NCI-H2081 treated with DMSO at 0.1 percent for 48 hours (cell line): ENCODE results near the gene FBXO46.
"Not testable (repeated sequence)": the region's sequence is repeated elsewhere in the genome, so short reads cannot be mapped to it uniquely, and the experiment has no call there.

Source experiments
- DNase-seq: peaks from one replicate; lab custom pipeline; 2025; lab: John Stamatoyannopoulos, UW

Gene FBXO46

DNA sequence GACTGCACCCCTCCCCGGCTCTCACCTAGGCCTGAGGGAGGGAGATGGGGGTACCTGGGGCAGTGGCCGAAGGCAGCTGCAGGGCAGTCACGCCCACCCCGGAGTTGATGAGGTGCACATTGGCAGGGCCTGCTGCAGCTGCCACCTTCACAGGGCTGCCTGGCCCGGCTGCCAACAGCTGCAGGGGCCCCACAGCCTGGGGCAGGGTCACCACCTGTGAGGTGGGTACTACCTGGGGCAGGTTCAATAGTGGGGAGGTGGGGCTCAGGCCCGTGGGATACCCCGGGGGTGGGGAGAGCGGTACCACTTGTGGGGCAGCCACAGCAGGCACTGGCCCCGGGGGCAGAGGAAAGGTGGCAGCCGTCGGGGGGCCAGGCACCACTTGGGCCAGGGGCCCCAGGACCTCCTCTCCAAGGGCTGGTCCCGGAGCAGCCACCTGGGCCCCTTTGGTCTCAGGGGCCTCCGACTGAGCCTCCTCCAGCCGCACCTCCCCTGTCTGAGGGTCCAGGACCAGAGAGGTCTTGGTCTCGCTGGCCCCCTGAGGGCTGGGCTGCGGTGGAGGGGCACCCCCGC, 35.7 kb upstream of the FBXO46 start:
- DNase-seq, result no peak

DNA sequence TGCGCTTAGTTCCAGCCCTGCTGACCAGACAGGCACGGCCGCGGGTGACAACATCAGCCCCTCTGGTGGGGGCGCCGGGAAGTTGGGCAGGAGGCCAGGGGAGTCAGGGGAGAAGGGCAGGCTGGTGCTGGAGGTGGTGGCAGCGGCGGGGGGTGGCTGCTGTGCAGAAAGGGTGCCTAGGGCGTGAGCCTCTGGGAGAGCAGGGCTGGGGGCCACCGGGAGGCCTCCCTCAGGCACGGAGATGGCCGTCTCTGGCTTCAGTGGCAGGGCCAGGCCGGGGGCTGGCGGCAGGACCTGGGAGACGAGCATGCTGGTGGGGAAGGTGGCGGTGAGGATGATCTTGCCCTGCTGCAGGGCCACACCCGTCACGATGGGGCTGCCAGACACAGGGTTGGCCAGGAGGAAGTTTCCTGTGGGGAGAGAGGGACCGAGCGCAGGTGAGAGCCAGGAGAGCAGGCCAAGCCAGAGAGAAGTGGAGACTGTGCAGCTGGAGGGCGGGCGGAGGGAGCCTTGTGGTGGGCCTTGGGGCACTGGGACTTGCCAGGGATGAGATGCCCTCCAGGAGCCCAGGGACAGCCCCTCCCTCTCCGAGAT, 35.1 kb upstream of the FBXO46 start:
- DNase-seq, result no peak

DNA sequence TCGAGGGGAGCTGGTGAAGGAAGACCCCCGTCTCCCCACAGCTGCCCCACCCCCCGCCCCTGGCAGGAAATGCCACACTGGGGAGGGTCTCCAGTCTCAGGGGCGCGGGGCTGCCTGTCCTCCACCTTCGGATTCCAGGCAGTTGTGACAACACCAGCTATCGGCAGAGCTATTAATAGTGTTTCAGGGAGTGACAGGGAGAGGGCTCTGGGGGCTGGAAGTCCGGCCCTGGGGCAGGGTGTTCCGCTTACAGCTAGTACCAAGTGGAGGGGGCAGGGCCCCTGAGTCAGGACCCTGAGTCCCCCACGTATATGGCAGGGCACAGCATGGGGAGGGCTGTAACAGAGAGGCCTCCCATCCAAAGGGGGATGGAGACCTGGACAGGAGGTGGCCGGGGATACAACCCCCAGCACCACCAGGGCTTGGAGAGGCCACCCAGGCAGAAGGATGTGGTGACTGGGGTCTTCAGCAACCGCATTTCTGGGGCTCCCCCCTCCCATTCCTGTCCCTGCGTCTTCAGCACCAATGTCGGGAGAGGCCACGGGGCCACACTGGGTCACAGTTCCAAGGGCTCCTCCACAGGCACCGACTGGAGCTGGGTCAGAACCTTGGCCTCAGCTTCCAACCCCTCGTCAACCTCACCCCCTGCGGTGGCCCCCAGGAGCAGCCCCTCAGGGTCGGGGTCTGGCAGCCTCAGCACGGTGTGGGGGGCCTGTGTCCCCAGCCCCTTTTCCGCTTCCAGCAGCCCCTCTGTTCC, 34.4 kb upstream of the FBXO46 start:
- no peak for DNase-seq

DNA sequence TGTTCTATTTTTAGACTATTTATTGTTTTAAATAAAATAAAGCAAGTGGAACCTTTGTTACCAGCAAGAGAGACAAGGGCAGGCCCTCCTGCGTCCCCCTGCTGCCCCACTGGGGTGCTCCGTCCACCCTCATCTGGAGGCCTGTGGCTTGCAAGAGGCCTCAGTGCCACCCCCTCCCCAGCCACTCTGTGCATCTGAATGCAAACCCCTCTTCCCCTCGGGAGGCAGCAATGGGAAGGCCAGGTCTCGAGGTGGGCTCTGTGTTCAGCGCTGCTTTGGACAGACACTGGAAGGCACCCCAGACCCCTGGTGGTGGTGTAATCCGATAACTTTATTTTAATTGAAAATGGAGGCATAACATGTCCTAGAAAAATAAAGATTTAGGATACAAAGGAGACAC, 33.8 kb upstream of the FBXO46 start:
- DNase-seq, result no peak

DNA sequence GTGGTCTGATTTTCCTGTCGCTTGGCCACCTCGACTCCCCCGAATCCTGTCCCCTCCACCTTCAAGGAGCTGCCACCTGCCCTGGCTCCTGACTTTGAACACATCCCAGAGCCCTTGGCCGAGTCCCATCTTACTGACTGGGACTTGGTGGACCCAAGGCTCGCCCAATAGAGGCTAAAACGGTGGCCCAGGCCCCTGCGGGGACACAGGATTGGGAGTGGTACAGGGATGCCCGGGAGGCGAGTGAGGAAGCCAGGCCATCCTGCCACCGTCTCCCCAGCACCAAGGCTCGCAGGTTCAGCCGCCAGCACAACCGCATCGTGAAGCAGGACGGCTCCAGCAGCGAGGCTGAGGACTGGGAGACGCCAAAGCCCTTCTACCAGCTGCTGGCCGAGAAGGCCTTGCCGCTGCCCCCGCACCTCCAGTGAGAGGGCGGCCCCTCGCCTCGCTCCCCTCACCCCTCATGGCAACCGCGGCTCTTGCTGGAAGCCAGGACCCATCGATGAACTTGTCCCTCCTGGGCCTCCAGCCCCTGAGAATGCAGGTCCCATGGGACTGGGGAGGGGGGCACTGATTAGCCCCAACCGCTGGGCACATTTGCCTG, 33.1 kb upstream of the FBXO46 start:
- no peak for DNase-seq

GRCh38 chr19:45762870-45763631, 32.4 kb upstream of the FBXO46 start:
- no peak for DNase-seq

- no peak for DNase-seq
Measured at GRCh38 chr19:45761714-45762113, 31.0 kb upstream of the FBXO46 start.

DNA sequence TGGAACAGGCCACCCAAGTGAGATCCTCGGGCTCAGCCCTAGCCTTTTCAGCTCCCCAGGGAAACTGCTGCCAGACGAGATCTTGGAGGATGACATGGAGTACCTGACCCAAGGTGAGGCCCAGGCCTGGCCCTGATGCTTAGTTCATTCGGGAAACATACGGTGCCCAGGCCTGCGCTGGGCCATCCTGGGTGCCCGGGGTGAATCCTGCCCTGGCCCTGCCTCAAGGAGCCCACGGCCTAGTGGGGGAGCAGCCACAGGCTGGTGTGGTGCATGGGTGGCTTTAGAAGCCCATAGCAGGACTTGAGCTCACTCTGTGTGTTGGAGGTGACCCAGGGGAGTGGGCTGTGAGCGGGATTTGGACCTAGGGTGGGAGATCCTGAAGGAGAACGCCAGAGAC, 28.2 kb upstream of the FBXO46 start:
- DNase-seq, result no peak

DNA sequence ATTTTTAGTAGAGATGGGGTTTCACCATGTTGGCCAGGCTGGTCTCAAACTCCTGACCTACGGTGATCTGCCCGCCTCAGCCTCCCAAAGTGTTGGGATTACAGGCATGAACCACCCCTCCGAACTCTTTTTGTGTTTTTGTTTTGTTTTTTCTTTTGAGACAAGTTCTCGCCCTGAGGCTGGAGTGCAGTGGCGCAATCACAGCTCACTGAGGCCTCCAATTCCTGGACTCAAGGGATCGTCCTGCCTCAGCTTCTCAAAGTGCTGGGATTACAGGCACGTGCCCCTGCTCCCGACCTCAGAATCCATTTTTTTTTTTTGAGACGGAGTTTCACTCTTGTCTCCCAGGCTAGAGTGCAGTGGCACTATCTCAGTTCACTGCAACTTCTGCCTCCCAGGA, 27.0 kb upstream of the FBXO46 start:
- no peak for DNase-seq

GRCh38 chr19:45754323-45754722, 23.6 kb upstream of the FBXO46 start:
- DNase-seq, result no peak

- DNase-seq, result no peak
Measured at GRCh38 chr19:45753548-45753947, 22.9 kb upstream of the FBXO46 start.

DNA sequence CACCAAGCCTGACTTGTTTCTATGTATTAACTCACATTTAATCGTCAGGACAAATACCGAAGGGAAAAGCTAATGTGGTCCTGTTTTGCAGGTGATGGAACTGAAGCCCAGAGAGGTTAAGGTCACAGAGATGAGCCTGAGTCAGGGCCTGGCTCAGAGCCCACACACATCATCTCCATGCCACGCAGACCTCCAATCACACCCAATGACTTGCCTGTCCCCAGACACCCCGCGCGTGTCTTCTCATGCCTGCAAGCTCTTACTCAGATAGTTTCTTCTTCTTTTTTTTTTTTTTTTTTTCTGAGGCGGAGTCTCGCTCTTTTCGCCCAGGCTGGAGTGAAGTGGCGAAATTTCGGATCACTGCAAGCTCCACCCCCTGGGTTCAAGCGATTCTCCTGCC, 21.9 kb upstream of the FBXO46 start:
- no peak for DNase-seq

GRCh38 chr19:45751483-45751882, 20.8 kb upstream of the FBXO46 start:
- DNase-seq, result not testable (repeated sequence)

DNA sequence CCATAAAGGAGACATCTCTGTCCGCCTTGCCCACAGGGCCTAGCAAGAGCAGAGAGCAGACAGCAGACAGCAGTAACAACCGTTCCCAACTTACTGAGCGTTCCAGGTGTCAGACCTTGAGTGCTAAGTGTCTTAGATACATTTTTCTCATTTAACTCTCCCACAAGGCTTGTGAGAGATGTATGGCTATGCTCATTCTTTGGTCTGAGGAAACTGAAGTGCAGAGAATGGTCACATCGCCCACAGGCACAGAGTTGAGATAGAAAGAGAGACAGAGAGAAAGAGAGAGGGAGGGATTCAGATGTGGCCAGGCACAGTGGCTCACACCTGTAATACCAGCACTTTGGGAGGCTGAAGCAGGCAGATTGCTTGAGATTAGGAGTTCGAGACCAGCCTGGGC, 16.8 kb upstream of the FBXO46 start:
- no peak for DNase-seq

DNA sequence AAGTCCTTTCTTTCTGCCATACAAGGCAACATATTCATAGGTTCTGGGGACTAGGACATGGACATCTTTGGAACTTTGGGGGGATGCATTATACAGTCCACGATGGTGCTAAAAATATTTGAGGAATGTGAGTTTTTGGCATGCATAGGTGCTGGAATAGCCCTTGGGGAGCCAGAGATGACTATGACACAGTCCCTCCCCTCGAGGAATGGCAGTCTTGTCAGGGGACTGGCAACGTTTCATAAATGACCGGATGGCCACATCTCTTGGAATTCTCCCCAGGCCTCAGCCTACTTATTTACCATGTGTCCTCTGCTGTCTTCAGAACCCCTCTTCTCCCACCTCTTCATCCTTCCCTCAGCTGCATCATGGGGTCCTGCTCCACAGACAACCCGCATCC, 16.2 kb upstream of the FBXO46 start:
- DNase-seq, result no peak

DNA sequence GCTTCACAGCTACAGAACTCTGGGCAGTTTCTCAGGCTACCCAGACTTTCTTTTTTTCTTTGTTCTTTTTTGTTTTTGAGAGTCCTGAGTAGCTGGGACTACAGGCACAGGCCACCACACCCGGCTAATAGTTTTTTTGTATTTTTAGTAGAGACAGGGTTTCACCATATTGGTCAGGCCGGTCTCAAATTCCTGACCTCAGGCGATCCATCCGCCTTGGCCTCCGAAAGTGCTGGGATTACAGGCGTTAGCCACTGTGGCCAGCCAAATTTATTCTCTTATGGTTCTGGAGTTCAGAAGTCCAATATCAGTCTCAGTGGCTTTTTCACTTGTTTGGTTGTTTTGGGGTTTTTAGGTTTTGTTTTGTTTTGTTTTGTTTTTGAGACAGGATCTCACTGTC, 14.9 kb upstream of the FBXO46 start:
- no peak for DNase-seq

DNA sequence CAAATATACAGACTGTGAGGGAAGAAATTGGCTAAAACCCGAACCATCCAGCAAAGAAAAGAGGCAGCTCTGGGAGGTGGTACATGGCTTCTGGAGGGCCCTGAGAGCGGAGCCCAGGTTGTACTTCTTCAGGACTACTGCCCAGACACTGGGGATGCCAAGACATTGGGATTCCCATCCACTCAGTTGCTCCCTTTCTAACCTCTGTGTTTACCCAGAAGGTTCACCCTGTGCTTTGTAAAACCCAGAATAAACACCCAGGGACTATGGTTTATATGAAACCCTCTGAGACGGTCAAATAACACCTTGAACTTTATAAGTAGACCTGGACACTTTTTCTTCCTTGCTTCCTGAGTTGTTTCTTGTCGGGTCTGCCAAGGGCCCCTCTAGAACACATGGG, 12.3 kb upstream of the FBXO46 start:
- DNase-seq, result no peak

GRCh38 chr19:45739498-45740439, 9.1 kb upstream of the FBXO46 start:
- no peak for DNase-seq

DNA sequence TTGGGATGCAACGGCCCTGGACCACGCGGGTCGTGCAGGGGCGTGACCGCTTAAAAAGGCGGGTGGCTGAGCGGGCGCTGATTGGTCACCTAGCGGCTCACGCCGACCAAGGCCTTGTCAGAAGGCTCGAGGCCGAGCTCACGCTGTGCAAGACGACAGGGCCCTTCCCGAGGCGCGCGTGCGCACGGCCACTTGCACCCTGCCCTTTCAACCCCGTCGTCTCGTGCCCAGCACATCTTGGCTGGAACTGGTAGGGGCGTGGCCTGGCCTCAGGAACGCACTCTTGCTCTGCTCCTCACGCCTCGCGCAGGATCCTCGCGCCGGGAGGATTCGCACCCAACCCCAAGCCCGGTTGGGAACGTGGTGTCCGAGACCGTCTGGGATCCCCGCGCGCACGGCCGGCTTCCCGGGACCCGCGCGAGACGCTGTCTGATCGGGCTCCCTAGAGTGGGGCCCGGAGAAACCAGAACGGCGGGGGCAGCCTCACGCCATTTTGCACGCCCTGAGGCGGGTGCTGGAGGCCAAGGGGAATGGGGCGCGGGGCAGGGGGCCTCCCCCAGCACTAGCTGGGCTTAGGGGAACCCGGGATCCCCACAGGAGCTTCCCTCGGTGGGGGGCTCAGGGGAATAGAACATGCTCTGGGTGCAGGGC, 2.6 kb upstream of the FBXO46 start, which contains the start of gene MEIOSIN:
Gene MEIOSIN (plus strand): TSS at position 280 of the 651 bp plus-strand sequence. CDS start 1,938 bp downstream, outside the sequence.
- no peak for DNase-seq

- no peak for DNase-seq
Measured at GRCh38 chr19:45729800-45730290, 851 bp downstream of the FBXO46 start.
